IMR-90 (cell line): ENCODE data around the gene LAMB2.

ENCODE experiments used
- CTCF ChIP-seq: conservative IDR thresholded peaks from 2 replicates; pipeline ENCODE4 v1.5.1; 2012; ENCODE audit warnings: mild to moderate bottlenecking, low read depth, low read length, improper control_type of control experiment
- POLR2A ChIP-seq: IDR thresholded peaks from 2 replicates; pipeline ENCODE4 v1.6.1; 2012; ENCODE audit warnings: mild to moderate bottlenecking, low read depth, low read length
- RFX5 ChIP-seq: IDR thresholded peaks from 2 replicates; pipeline ENCODE4 v1.8.0; 2012; ENCODE audit warnings: low read depth, mild to moderate bottlenecking, low read length, moderate library complexity

- TF ChIP-seq POLR2A (no peak), CTCF (no peak), RFX5 (no peak)
Measured at GRCh38 chr3:49162751-49163419, 30.0 kb upstream of the LAMB2 start.
